IMR-90 (cell line): ENCODE measurements around the gene AFDN. TPM values are rescaled to one million over a fixed set of nuclear protein-coding genes. Genes with fewer than 3 reads are reported as not detected.

Experiments used
- ATAC-seq: fragments of 200-7000 bp; cut with Tn5 transposase; 2 replicates; pipeline ENCODE4 v1.9.1; 2020; ENCODE audit warnings: low read depth, mild to moderate bottlenecking, moderate library complexity
- BruUV-seq: library from RNA; stranded (reverse); fragments of 400-500 nt; replicated peaks from 2 replicates; lab custom pipeline; 2021; lab: Mats Ljungman, UMichigan
- CTCF ChIA-PET: fragments of 300-600 bp; formaldehyde crosslinking; extraction: SDS; loops from one replicate; lab custom pipeline; 2021; ENCODE audit warnings: antibody characterized with exemption; lab: Yijun Ruan, JAX
- POLR2A ChIA-PET: fragments of 300-600 bp; sonication (Branson Sonifier 250); formaldehyde crosslinking; loops from one replicate; lab custom pipeline; 2022; ENCODE audit warnings: antibody characterized with exemption; ENCODE audit not compliant: unreplicated experiment; lab: Charles Lee
- DNase-seq: peaks from one replicate; pipeline ENCODE4 v3.0.0; 2013
- H2AFZ ChIP-seq: replicated peaks from 2 replicates; pipeline ENCODE3; 2013; ENCODE audit warnings: low read length, mild to moderate bottlenecking; ENCODE audit not compliant: poor library complexity
- H2AK5ac ChIP-seq: 2 replicates; pipeline ENCODE4 v1.6.1; 2013; ENCODE audit warnings: low read depth, low read length, inconsistent platforms
- H2AK9ac ChIP-seq: replicated peaks from 2 replicates; pipeline ENCODE3; 2013; ENCODE audit warnings: mild to moderate bottlenecking, low read depth, low read length, moderate library complexity; ENCODE audit not compliant: poor library complexity
- H2BK120ac ChIP-seq: 2 replicates; pipeline ENCODE4 v1.6.1; 2013; ENCODE audit warnings: low read depth, low read length, inconsistent platforms
- H2BK15ac ChIP-seq: 3 replicates; pipeline ENCODE4 v1.6.1; 2013; ENCODE audit warnings: low read depth, low read length, inconsistent platforms
- H2BK20ac ChIP-seq: 2 replicates; pipeline ENCODE4 v1.6.1; 2013; ENCODE audit warnings: low read depth, mild to moderate bottlenecking, inconsistent platforms, low read length, moderate library complexity
- H2BK5ac ChIP-seq: 2 replicates; pipeline ENCODE4 v1.6.1; 2013; ENCODE audit warnings: mild to moderate bottlenecking, low read depth, low read length, inconsistent platforms; ENCODE audit not compliant: poor library complexity, severe bottlenecking
- H3K14ac ChIP-seq: replicated peaks from 2 replicates; pipeline ENCODE4 v1.6.1; 2013; ENCODE audit warnings: low read depth, low read length, inconsistent platforms
- H3K18ac ChIP-seq: 2 replicates; pipeline ENCODE4 v1.6.1; 2013; ENCODE audit warnings: low read depth, low read length, control low read depth
- H3K23ac ChIP-seq: 2 replicates; pipeline ENCODE4 v1.6.1; 2013; ENCODE audit warnings: low read depth, low read length, inconsistent platforms
- H3K27ac ChIP-seq: 2 replicates; pipeline ENCODE4 v1.5.1; 2013; ENCODE audit warnings: mild to moderate bottlenecking, control low read depth, low read length; ENCODE audit not compliant: insufficient read depth
- H3K27me3 ChIP-seq: 2 replicates; pipeline ENCODE4 v1.6.1; 2013; ENCODE audit warnings: low read length; ENCODE audit not compliant: control insufficient read depth, insufficient read depth
- H3K36me3 ChIP-seq: 2 replicates; pipeline ENCODE4 v1.6.1; 2013; ENCODE audit warnings: low read length, mixed read lengths; ENCODE audit not compliant: control insufficient read depth, insufficient read depth
- H3K4ac ChIP-seq: 2 replicates; pipeline ENCODE4 v1.6.1; 2013; ENCODE audit warnings: low read depth, low read length, inconsistent platforms
- H3K4me1 ChIP-seq: 2 replicates; pipeline ENCODE4 v1.6.1; 2013; ENCODE audit warnings: low read length, mixed read lengths; ENCODE audit not compliant: control insufficient read depth, insufficient read depth
- H3K4me2 ChIP-seq: 2 replicates; pipeline ENCODE4 v1.6.1; 2013; ENCODE audit warnings: low read depth, mild to moderate bottlenecking, control low read depth, low read length, moderate library complexity
- H3K4me3 ChIP-seq: 2 replicates; pipeline ENCODE4 v1.5.1; 2013; ENCODE audit warnings: low read depth, mild to moderate bottlenecking, control low read depth, low read length, moderate library complexity; ENCODE audit not compliant: insufficient read depth
- H3K56ac ChIP-seq: 2 replicates; pipeline ENCODE4 v1.6.1; 2013; ENCODE audit warnings: low read length, inconsistent platforms; ENCODE audit not compliant: insufficient read depth; ENCODE audit errors: extremely low read depth
- H3K79me1 ChIP-seq, 2 experiments: 2 replicates each; pipeline ENCODE4 v1.6.1; 2013; ENCODE audit warnings: low read length in 2 of 2, inconsistent platforms in 1 of 2, low read depth in 1 of 2
- H3K9ac ChIP-seq: 2 replicates; pipeline ENCODE4 v1.6.1; 2013; ENCODE audit warnings: low read depth, low read length, control low read depth
- H3K9me1 ChIP-seq: 2 replicates; pipeline ENCODE4 v1.6.1; 2013; ENCODE audit warnings: low read length, inconsistent platforms; ENCODE audit not compliant: insufficient read depth
- H3K9me3 ChIP-seq: 2 replicates; pipeline ENCODE4 v1.6.1; 2013; ENCODE audit warnings: low read length; ENCODE audit not compliant: control insufficient read depth, insufficient read depth
- H4K20me1 ChIP-seq: 2 replicates; pipeline ENCODE4 v1.6.1; 2013; ENCODE audit warnings: low read length, inconsistent platforms; ENCODE audit not compliant: insufficient read depth
- H4K5ac ChIP-seq: 2 replicates; pipeline ENCODE4 v1.6.1; 2013; ENCODE audit warnings: mild to moderate bottlenecking, low read depth, low read length, control low read depth
- H4K8ac ChIP-seq, 2 experiments: 2 replicates each; pipeline ENCODE4 v1.6.1; 2013; ENCODE audit warnings: low read depth in 2 of 2, low read length in 2 of 2, control low read depth in 1 of 2, inconsistent platforms in 1 of 2
- H4K91ac ChIP-seq: 2 replicates; pipeline ENCODE4 v1.6.1; 2013; ENCODE audit warnings: low read depth, low read length, inconsistent platforms; ENCODE audit not compliant: insufficient read depth
- BHLHE40 ChIP-seq: fragments of 150-350 bp; IDR thresholded peaks from 2 replicates; pipeline ENCODE4 v1.6.1; 2016; ENCODE audit warnings: mild to moderate bottlenecking, low read depth, low read length
- MAFK ChIP-seq: IDR thresholded peaks from 2 replicates; pipeline ENCODE4 v1.6.1; 2012; ENCODE audit warnings: low read depth, low read length, improper control_type of control experiment
- MAZ ChIP-seq: IDR thresholded peaks from 2 replicates; pipeline ENCODE4 v1.6.1; 2012; ENCODE audit warnings: low read depth, mild to moderate bottlenecking, low read length, improper control_type of control experiment, moderate library complexity, borderline replicate concordance
- MXI1 ChIP-seq: IDR thresholded peaks from 2 replicates; pipeline ENCODE4 v1.6.1; 2012; ENCODE audit warnings: low read depth, mild to moderate bottlenecking, low read length, moderate library complexity, borderline replicate concordance
- NFE2L2 ChIP-seq: fragments of 150-350 bp; IDR thresholded peaks from 2 replicates; pipeline ENCODE4 v1.6.1; 2016; ENCODE audit warnings: low read depth, mild to moderate bottlenecking, low read length
- POLR2A ChIP-seq: IDR thresholded peaks from 2 replicates; pipeline ENCODE4 v1.6.1; 2012; ENCODE audit warnings: mild to moderate bottlenecking, low read depth, low read length
- RCOR1 ChIP-seq: IDR thresholded peaks from 2 replicates; pipeline ENCODE4 v1.6.1; 2012; ENCODE audit warnings: mild to moderate bottlenecking, low read length, improper control_type of control experiment; ENCODE audit not compliant: insufficient replicate concordance
- SMC3 ChIP-seq: fragments of 150-350 bp; IDR thresholded peaks from 2 replicates; pipeline ENCODE4 v1.6.1; 2016; ENCODE audit warnings: low read depth, mild to moderate bottlenecking, antibody characterized with exemption, low read length, moderate library complexity
- WGBS, 2 experiments: methylation state at CpG; one replicate each; pipeline versions ENCODE4 v1.1.5 to v1.1.7; 2013; ENCODE audit warnings: missing lambda C conversion rate in 2 of 2; ENCODE audit not compliant: insufficient read length in 1 of 2; ENCODE audit errors: extremely low coverage in 2 of 2; 5-methylcytosine and 5-hydroxymethylcytosine counted together
- dilution Hi-C: fragments of 300-500 bp; cut with HindIII; formaldehyde crosslinking; loops from one replicate; pipeline ENCODE4 v1.14.3; 2018; ENCODE audit warnings: low sequenced_read_pairs; ENCODE audit not compliant: unreplicated experiment
- in situ Hi-C: fragments of 300-500 bp; cut with MboI; formaldehyde crosslinking; loops from 3 replicates; pipeline ENCODE4 v1.14.3; 2019; ENCODE audit warnings: low sequenced_read_pairs, inconsistent platforms, mixed read lengths
- intact Hi-C: fragments of 100-400 bp; cut with micrococcal nuclease; formaldehyde crosslinking; loops from 2 replicates; pipeline ENCODE4 v1.10.0; 2022
- polyA plus RNA-seq, 3 experiments: library from polyadenylated mRNA; depleted of rRNA; stranded (reverse); fragments of >200 nt; gene quantifications; 2 replicates each; pipeline ENCODE4 v1.2.3, GENCODE V29; 2012; ENCODE audit warnings: low replicate concordance in 1 of 3
- total RNA-seq: library from RNA; depleted of rRNA; stranded (reverse); fragments of >200 nt; gene quantifications from 2 replicates; pipeline ENCODE4 v1.2.3, GENCODE V29; 2012
- TF ChIP-seq, protein P1 (sequence below): fragments of 150-350 bp; IDR thresholded peaks from 2 replicates; pipeline ENCODE4 v1.6.1; 2017; ENCODE audit warnings: mild to moderate bottlenecking, antibody characterized with exemption, low read length, low read depth

Gene AFDN
- total and polyA plus RNA-seq, 2 of the 4 experiments (the other 2 are of a cell fraction) = 11.6 to 20.8 TPM

DNA sequence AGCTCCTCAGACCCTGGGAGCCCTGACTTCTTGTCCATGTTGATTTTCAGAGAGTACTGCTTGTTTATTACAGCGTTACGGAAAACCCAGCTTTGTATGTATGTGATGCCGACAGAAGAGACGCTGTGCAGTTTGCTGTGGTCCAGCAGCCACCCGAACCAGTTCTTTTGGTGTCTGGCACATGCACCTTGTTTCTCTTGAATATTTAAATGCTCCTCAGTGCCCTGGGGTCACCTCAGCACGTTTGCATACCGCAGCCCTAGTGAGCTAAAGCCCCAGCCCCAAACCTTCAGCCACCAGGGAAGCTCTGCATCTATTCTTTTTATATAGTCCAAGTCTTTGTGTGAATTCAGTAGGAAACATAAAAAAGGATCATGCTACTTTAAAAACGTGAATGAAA is 39.9 kb downstream of the AFDN start:
- BruUV-seq = no TSS peak
- no peaks in the 10 kb centered on the region for H3K9me1 ChIP-seq
- in situ Hi-C loops = no loop called here
- H3K14ac ChIP-seq = no peak overlapping the region
- CTCF ChIA-PET = interaction anchor here (0.6 kb wide), 1 partner anchor 1616 kb away, joined by 3 read pairs; no protein-coding TSS in a partner anchor
- H2AK9ac ChIP-seq = no peak overlapping the region
- no peak overlapping the region for H3K18ac ChIP-seq
- no peak overlapping the region for H4K8ac ChIP-seq
- 0 out of 2 replicates have a peak, but pooled peaks cover 1% of the 10 kb centered on the region for H3K36me3 ChIP-seq
- no peaks in the 10 kb centered on the region for H3K27me3 ChIP-seq
- no peak overlapping the region for H4K91ac ChIP-seq
- no peak for TF ChIP-seq NFE2L2
- no peak for TF ChIP-seq MXI1
- no peak for TF ChIP-seq RCOR1
- TF ChIP-seq SMC3 = no peak
- TF ChIP-seq MAZ = no peak
- TF ChIP-seq, protein P1, sequence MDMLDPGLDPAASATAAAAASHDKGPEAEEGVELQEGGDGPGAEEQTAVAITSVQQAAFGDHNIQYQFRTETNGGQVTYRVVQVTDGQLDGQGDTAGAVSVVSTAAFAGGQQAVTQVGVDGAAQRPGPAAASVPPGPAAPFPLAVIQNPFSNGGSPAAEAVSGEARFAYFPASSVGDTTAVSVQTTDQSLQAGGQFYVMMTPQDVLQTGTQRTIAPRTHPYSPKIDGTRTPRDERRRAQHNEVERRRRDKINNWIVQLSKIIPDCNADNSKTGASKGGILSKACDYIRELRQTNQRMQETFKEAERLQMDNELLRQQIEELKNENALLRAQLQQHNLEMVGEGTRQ = no peak
- no peak for TF ChIP-seq MAFK
- TF ChIP-seq BHLHE40 = no peak
- no peak for TF ChIP-seq POLR2A
- H2BK120ac ChIP-seq = no peak overlapping the region
- H3K4me1 ChIP-seq = no peaks in the 10 kb centered on the region
- H3K56ac ChIP-seq = no peak overlapping the region
- no peaks in the 10 kb centered on the region for H3K9me3 ChIP-seq
- H2AK5ac ChIP-seq = no peak overlapping the region
- H3K23ac ChIP-seq = no peak overlapping the region
- ATAC-seq (no peak), DNase-seq (no peak)
- dilution Hi-C loops = no loop called here
- no peak overlapping the region for H4K5ac ChIP-seq
- intact Hi-C loops = no loop called here
- H3K27ac ChIP-seq = no peak overlapping the region
- H4K20me1 ChIP-seq = no peaks in the 10 kb centered on the region
- H2BK15ac ChIP-seq = no peak overlapping the region
- 78% methylated on average over 3 of the region's 8 CpGs; no CpG with 5 or more reads in 1 of the 2 experiments for WGBS, 2 experiments
- no peak overlapping the region for H3K4me2 ChIP-seq
- no peak overlapping the region for H2AFZ ChIP-seq
- POLR2A ChIA-PET = no interaction called here
- peaks cover 3 to 9% of the 10 kb centered on the region in 2 experiments; a peak in 1 of 4 replicates for H3K79me1 ChIP-seq
- no peak overlapping the region for H3K4me3 ChIP-seq
- no peak overlapping the region for H2BK5ac ChIP-seq
- no peak overlapping the region for H2BK20ac ChIP-seq
- no peak overlapping the region for H3K4ac ChIP-seq
- no peak overlapping the region for H3K9ac ChIP-seq
